PC-9 (cell line): ENCODE measurements around the gene SH3RF1. TPM values are rescaled to one million over a fixed set of nuclear protein-coding genes. Genes with fewer than 3 reads are reported as not detected.

ENCODE experiments used
- BruUV-seq: library from RNA; stranded (reverse); fragments of 400-500 nt; replicated peaks from 2 replicates; lab custom pipeline; 2021; lab: Mats Ljungman, UMichigan
- CTCF ChIA-PET: fragments of 300-600 bp; sonication (Branson Sonifier 250); formaldehyde crosslinking; loops from one replicate; lab custom pipeline; 2022; ENCODE audit warnings: antibody characterized with exemption; lab: Charles Lee
- POLR2A ChIA-PET: fragments of 300-600 bp; sonication (Branson Sonifier 250); formaldehyde crosslinking; loops from one replicate; lab custom pipeline; 2022; ENCODE audit warnings: antibody characterized with exemption; ENCODE audit not compliant: unreplicated experiment; lab: Charles Lee
- DNase-seq, 2 experiments: peaks; one replicate each; pipeline versions ENCODE4 v3.0.0 to v3.0.0-alpha.2; 2015 to 2022; ENCODE audit warnings: mixed read lengths in 1 of 2
- H2AFZ ChIP-seq: fragments of 200-600 bp; sonication (generic); 2 replicates; pipeline ENCODE4 v1.8.1; 2017; ENCODE audit warnings: antibody characterized with exemption
- H3F3A ChIP-seq: fragments of 200-600 bp; sonication (generic); 2 replicates; pipeline ENCODE4 v1.8.1; 2017; ENCODE audit warnings: antibody characterized with exemption, mild to moderate bottlenecking, low read depth; ENCODE audit not compliant: insufficient read depth
- H3K27ac ChIP-seq: fragments of 200-600 bp; sonication (generic); 2 replicates; pipeline ENCODE4 v1.6.1; 2016; ENCODE audit warnings: mixed run types
- H3K27me3 ChIP-seq: fragments of 200-600 bp; sonication (generic); 2 replicates; pipeline ENCODE4 v1.6.1; 2016; ENCODE audit warnings: low read depth, mixed run types; ENCODE audit not compliant: insufficient read depth
- H3K36me3 ChIP-seq: fragments of 200-600 bp; sonication (generic); 2 replicates; pipeline ENCODE4 v1.6.1; 2016; ENCODE audit warnings: low read depth, mixed run types
- H3K4me1 ChIP-seq: fragments of 200-600 bp; sonication (generic); replicated peaks from 2 replicates; pipeline ENCODE4 v1.6.1; 2016; ENCODE audit warnings: mixed run types; ENCODE audit not compliant: insufficient read depth
- H3K4me2 ChIP-seq: fragments of 200-600 bp; sonication (generic); 2 replicates; pipeline ENCODE4 v1.6.1; 2017; ENCODE audit warnings: mixed run types
- H3K4me3 ChIP-seq: fragments of 200-600 bp; sonication (generic); 2 replicates; pipeline ENCODE4 v1.6.1; 2016; ENCODE audit warnings: mixed run types
- H3K79me2 ChIP-seq: fragments of 200-600 bp; sonication (generic); 2 replicates; pipeline ENCODE4 v1.6.1; 2017; ENCODE audit warnings: low read depth, mixed run types
- H3K9me2 ChIP-seq: fragments of 200-600 bp; sonication (generic); 2 replicates; pipeline ENCODE4 v1.8.1; 2017; ENCODE audit warnings: mild to moderate bottlenecking; ENCODE audit not compliant: insufficient read depth
- H3K9me3 ChIP-seq: fragments of 200-600 bp; sonication (generic); 2 replicates; pipeline ENCODE4 v1.8.1; 2016; ENCODE audit warnings: low read depth; ENCODE audit not compliant: insufficient read depth
- H4K20me1 ChIP-seq: fragments of 200-600 bp; sonication (generic); 2 replicates; pipeline ENCODE4 v1.8.1; 2017; ENCODE audit not compliant: insufficient read depth
- CTCF ChIP-seq: fragments of 200-600 bp; sonication (generic); conservative IDR thresholded peaks from 2 replicates; pipeline ENCODE4 v1.6.1; 2017; ENCODE audit warnings: mixed run types, antibody characterized with exemption, mild to moderate bottlenecking, moderate library complexity
- EZH2 ChIP-seq: fragments of 200-600 bp; sonication (generic); IDR thresholded peaks from 2 replicates; pipeline ENCODE4 v1.8.0; 2017; ENCODE audit warnings: antibody characterized with exemption, low read depth
- intact Hi-C: fragments of 100-400 bp; cut with micrococcal nuclease; formaldehyde crosslinking; loops from one replicate; pipeline ENCODE4 v1.10.0; 2022; ENCODE audit not compliant: unreplicated experiment
- total RNA-seq: library from RNA; stranded (reverse); gene quantifications from 2 replicates; pipeline ENCODE4 v1.2.3, GENCODE V29; 2021

SH3RF1 gene
- total RNA-seq, 1 experiment from 2014 or later: 26.4 TPM

- ChIA-PET POLR2A (no interaction called here), CTCF (no interaction called here)
- Histone ChIP-seq H3K4me1 (peaks cover 18% of the 10 kb centered on the region), H2AFZ (no peak overlapping the region), H3K4me3 (no peak overlapping the region), H3K4me2 (no peak overlapping the region), H3K27ac (no peak overlapping the region), H3K27me3 (no peaks in the 10 kb centered on the region), H3K9me3 (no peaks in the 10 kb centered on the region), H3K36me3 (0 out of 2 replicates have a peak, but pooled peaks cover 3% of the 10 kb centered on the region), H3F3A (no peaks in the 10 kb centered on the region; the same call in 1 of the 2 replicates), H4K20me1 (no peaks in the 10 kb centered on the region), H3K79me2 (no peaks in the 10 kb centered on the region), H3K9me2 (no peaks in the 10 kb centered on the region)
- intact Hi-C loops: no loop called here
- BruUV-seq: no TSS peak
- TF ChIP-seq CTCF: no peak
- no peak for TF ChIP-seq EZH2
- DNase-seq: no peak
Observed at GRCh38 chr4:169151671-169152070, 119.1 kb downstream of the SH3RF1 start.

GRCh38 chr4:169150806-169151205 is 120.0 kb downstream of the SH3RF1 start:
- Histone ChIP-seq H3K9me2 (no peaks in the 10 kb centered on the region), H3K4me2 (no peak overlapping the region), H3K9me3 (no peaks in the 10 kb centered on the region), H3K27ac (no peak overlapping the region), H3K4me3 (no peak overlapping the region), H2AFZ (no peak overlapping the region), H3K36me3 (0 out of 2 replicates have a peak, but pooled peaks cover 3% of the 10 kb centered on the region), H3K27me3 (no peaks in the 10 kb centered on the region), H3K4me1 (peaks cover 18% of the 10 kb centered on the region), H3K79me2 (no peaks in the 10 kb centered on the region), H3F3A (no peaks in the 10 kb centered on the region; the same call in 1 of the 2 replicates), H4K20me1 (no peaks in the 10 kb centered on the region)
- ChIA-PET POLR2A (no interaction called here), CTCF (no interaction called here)
- TF ChIP-seq EZH2 (no peak), CTCF (no peak)
- DNase-seq: no peak
- intact Hi-C loops: no loop called here
- no TSS peak for BruUV-seq

- H3K79me2 ChIP-seq: no peaks in the 10 kb centered on the region
- H3K4me2 ChIP-seq: no peak overlapping the region
- no peak overlapping the region for H3K4me3 ChIP-seq
- ChIA-PET POLR2A (no interaction called here), CTCF (no interaction called here)
- no peaks in the 10 kb centered on the region for H3K9me2 ChIP-seq
- no peaks in the 10 kb centered on the region for H3K9me3 ChIP-seq
- intact Hi-C loops: loop anchor here (5.0 kb wide), 1 partner anchor 123 kb away; the partner anchor contains the start of gene SH3RF1
- H2AFZ ChIP-seq: no peak overlapping the region
- no peaks in the 10 kb centered on the region for H3K36me3 ChIP-seq
- no peaks in the 10 kb centered on the region; the same call in 1 of the 2 replicates for H3F3A ChIP-seq
- no peaks in the 10 kb centered on the region for H3K27me3 ChIP-seq
- no TSS peak for BruUV-seq
- no peak overlapping the region for H3K27ac ChIP-seq
- H3K4me1 ChIP-seq: peaks cover 18% of the 10 kb centered on the region
- TF ChIP-seq CTCF (no peak), EZH2 (no peak)
- DNase-seq: no peak
- no peaks in the 10 kb centered on the region for H4K20me1 ChIP-seq
Observed at GRCh38 chr4:169148885-169149284, 121.9 kb downstream of the SH3RF1 start.
